ENCODE measurements around the gene POLR2M. TPM values are rescaled to one million over a fixed set of nuclear protein-coding genes. Genes with fewer than 3 reads are reported as not detected.

Gene POLR2M
- polyA plus RNA-seq, 3 donors: 14.4 to 29.4 (median 26.3) TPM

DNA sequence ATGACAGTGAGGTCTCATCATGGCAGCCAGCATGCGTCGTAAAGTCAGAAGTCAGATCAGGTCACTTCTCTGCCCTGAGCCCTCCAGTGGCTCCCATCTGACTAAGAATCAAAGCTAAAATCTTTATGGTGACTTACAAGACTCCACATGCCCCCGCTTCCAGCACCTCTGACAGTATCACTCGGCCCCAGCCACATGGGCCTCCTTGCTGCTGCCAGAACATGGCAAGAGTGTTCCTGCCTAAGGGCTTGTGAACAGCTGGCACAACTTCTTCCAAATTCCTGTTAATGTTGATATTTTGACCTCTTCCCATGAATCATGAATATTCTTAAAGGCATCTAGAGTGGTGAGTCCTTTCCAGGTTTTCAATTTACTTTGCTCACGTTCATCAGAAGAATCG is 20.5 kb downstream of the POLR2M start:
- H3K9me3 Mint-ChIP-seq: peaks cover 0 to 3% (median 2%) of the 10 kb centered on the region in 7 donors
- H3K4me1 Mint-ChIP-seq: no peaks in the 10 kb centered on the region
- peaks cover 3 to 8% of the 10 kb centered on the region in 2 donors for H3K36me3 Mint-ChIP-seq
- no peaks in the 10 kb centered on the region for H3K27me3 ChIP-seq (ENCODE audit: control insufficient read depth in 2 of 2, insufficient read depth in 2 of 2, low read length in 2 of 2)
- H3K27ac Mint-ChIP-seq: peak overlapping the region in 1 of 7 donors; percentile 56
- intact Hi-C loops (cut with micrococcal nuclease): no loop called here
- no peaks in the 10 kb centered on the region for H3K79me2 ChIP-seq (ENCODE audit: insufficient read depth, low read length)
- H4K20me1 ChIP-seq (ENCODE audit: insufficient read depth, low read length): no peaks in the 10 kb centered on the region
- H3K9ac ChIP-seq (ENCODE audit: insufficient read depth, low read length, poor library complexity, severe bottlenecking): no peak overlapping the region
- DNase-seq: no peak
- no peaks in the 10 kb centered on the region for H3K36me3 ChIP-seq (replicated peaks in 1 of 2; ENCODE audit: control insufficient read depth in 1 of 2, insufficient read depth in 2 of 2, low read length in 2 of 2)
- H3K27ac ChIP-seq (ENCODE audit: low read depth in 1 of 2, low read length in 2 of 2): no peak overlapping the region
- H3K4me3 Mint-ChIP-seq: no peak overlapping the region
- no peaks in the 10 kb centered on the region for H3K9me3 ChIP-seq (replicated peaks in 1 of 2; ENCODE audit: control insufficient read depth in 1 of 2, insufficient read depth in 1 of 2, low read length in 2 of 2)
- no peak overlapping the region for H3K4me3 ChIP-seq (replicated peaks in 1 of 3; ENCODE audit: low read depth in 2 of 3, low read length in 3 of 3)
- H3K4me2 ChIP-seq (replicated peaks; ENCODE audit: extremely low read depth, low read length, poor library complexity, severe bottlenecking): no peak overlapping the region
- TF ChIP-seq, protein P1, sequence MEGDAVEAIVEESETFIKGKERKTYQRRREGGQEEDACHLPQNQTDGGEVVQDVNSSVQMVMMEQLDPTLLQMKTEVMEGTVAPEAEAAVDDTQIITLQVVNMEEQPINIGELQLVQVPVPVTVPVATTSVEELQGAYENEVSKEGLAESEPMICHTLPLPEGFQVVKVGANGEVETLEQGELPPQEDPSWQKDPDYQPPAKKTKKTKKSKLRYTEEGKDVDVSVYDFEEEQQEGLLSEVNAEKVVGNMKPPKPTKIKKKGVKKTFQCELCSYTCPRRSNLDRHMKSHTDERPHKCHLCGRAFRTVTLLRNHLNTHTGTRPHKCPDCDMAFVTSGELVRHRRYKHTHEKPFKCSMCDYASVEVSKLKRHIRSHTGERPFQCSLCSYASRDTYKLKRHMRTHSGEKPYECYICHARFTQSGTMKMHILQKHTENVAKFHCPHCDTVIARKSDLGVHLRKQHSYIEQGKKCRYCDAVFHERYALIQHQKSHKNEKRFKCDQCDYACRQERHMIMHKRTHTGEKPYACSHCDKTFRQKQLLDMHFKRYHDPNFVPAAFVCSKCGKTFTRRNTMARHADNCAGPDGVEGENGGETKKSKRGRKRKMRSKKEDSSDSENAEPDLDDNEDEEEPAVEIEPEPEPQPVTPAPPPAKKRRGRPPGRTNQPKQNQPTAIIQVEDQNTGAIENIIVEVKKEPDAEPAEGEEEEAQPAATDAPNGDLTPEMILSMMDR (IDR thresholded peaks at IDR 0.05): no peak
- no peak overlapping the region for H2AFZ ChIP-seq (ENCODE audit: insufficient read depth, low read depth, low read length, poor library complexity, severe bottlenecking)
- H3K27me3 Mint-ChIP-seq (ENCODE audit: low read depth in 3 of 3): no peaks in the 10 kb centered on the region
- 100% methylated on average over 3 of the region's 6 CpGs for WGBS (ENCODE audit: insufficient coverage)
- no peaks in the 10 kb centered on the region for H3K4me1 ChIP-seq (ENCODE audit: control insufficient read depth in 1 of 2, insufficient read depth in 2 of 2, low read length in 2 of 2)

DNA sequence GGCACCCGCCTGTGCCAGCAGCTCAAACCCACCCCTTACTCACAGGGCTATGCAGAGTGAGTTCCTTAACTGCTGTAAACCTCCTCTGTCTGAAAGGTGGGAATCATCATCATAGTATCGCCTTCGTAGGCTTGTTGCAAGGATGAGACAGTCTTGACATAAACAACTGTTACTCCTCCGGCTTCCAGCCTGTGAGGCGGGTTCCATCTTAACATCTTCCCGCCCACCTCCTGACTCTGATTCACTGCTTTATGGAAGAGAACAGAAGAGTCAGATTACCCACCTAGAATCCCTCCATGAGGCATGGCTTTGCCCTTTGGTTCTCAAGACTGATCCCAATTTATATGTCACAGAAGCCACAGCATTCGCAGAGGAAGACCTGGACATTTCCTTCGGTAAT is 21.9 kb downstream of the POLR2M start:
- H3K27me3 Mint-ChIP-seq (ENCODE audit: low read depth in 3 of 3): no peaks in the 10 kb centered on the region
- TF ChIP-seq, protein P1 (IDR thresholded peaks at IDR 0.05): no peak
- H3K4me3 Mint-ChIP-seq: no peak overlapping the region
- H3K27ac Mint-ChIP-seq: no peak overlapping the region
- 95% methylated on average over 2 of the region's 8 CpGs for WGBS (ENCODE audit: insufficient coverage)
- H3K9me3 Mint-ChIP-seq: peaks cover 0 to 3% (median 0%) of the 10 kb centered on the region in 7 donors
- no peaks in the 10 kb centered on the region for H3K27me3 ChIP-seq (ENCODE audit: control insufficient read depth in 2 of 2, insufficient read depth in 2 of 2, low read length in 2 of 2)
- intact Hi-C loops (cut with micrococcal nuclease): no loop called here
- no peak overlapping the region for H3K27ac ChIP-seq (ENCODE audit: low read depth in 1 of 2, low read length in 2 of 2)
- no peaks in the 10 kb centered on the region for H3K79me2 ChIP-seq (ENCODE audit: insufficient read depth, low read length)
- no peak overlapping the region for H3K4me3 ChIP-seq (replicated peaks in 1 of 3; ENCODE audit: low read depth in 2 of 3, low read length in 3 of 3)
- H2AFZ ChIP-seq (ENCODE audit: insufficient read depth, low read depth, low read length, poor library complexity, severe bottlenecking): no peak overlapping the region
- H3K4me1 ChIP-seq (ENCODE audit: control insufficient read depth in 1 of 2, insufficient read depth in 2 of 2, low read length in 2 of 2): no peaks in the 10 kb centered on the region
- H3K9me3 ChIP-seq (replicated peaks in 1 of 2; ENCODE audit: control insufficient read depth in 1 of 2, insufficient read depth in 1 of 2, low read length in 2 of 2): no peaks in the 10 kb centered on the region
- peaks cover 0 to 4% of the 10 kb centered on the region in 2 donors for H3K36me3 Mint-ChIP-seq
- no peaks in the 10 kb centered on the region for H3K4me1 Mint-ChIP-seq
- DNase-seq: no peak
- no peak overlapping the region for H3K9ac ChIP-seq (ENCODE audit: insufficient read depth, low read length, poor library complexity, severe bottlenecking)
- no peaks in the 10 kb centered on the region for H3K36me3 ChIP-seq (replicated peaks in 1 of 2; ENCODE audit: control insufficient read depth in 1 of 2, insufficient read depth in 2 of 2, low read length in 2 of 2)
- H3K4me2 ChIP-seq (replicated peaks; ENCODE audit: extremely low read depth, low read length, poor library complexity, severe bottlenecking): no peak overlapping the region
- H4K20me1 ChIP-seq (ENCODE audit: insufficient read depth, low read length): no peaks in the 10 kb centered on the region

Data from CD14-positive monocyte (primary cell).